Measurements from ENCODE around the gene PPDPF. TPM values are rescaled to one million over a fixed set of nuclear protein-coding genes. Genes with fewer than 3 reads are reported as not detected.

The PPDPF gene
- polyA plus RNA-seq, 1 donor from 2014 or later = 95.1 TPM

GRCh38 chr20:63542031-63542559 lies 21.5 kb downstream of the PPDPF start:
- Histone ChIP-seq H3K27me3 (ENCODE audit: insufficient read depth, low read depth, low read length) (no peaks in the 10 kb centered on the region), H3K9ac (ENCODE audit: low read length) (no peak overlapping the region), H4K20me1 (ENCODE audit: insufficient read depth) (no peaks in the 10 kb centered on the region), H2AFZ (ENCODE audit: low read depth, low read length) (no peak overlapping the region), H3K4me3 (ENCODE audit: low read length) (no peak overlapping the region), H3K4me2 (ENCODE audit: low read length) (no peak overlapping the region), H3F3A (ENCODE audit: insufficient read depth, low read length, poor library complexity, severe bottlenecking) (no peaks in the 10 kb centered on the region), H3K27ac (ENCODE audit: low read length) (no peak overlapping the region), H3K79me2 (replicated peaks; ENCODE audit: insufficient read depth, low read length) (no peaks in the 10 kb centered on the region), H3K9me2 (ENCODE audit: insufficient read depth, low read length) (no peaks in the 10 kb centered on the region), H3K9me3 (ENCODE audit: low read length) (no peaks in the 10 kb centered on the region), H3K36me3 (ENCODE audit: insufficient read depth, low read length) (no peaks in the 10 kb centered on the region)
- TF ChIP-seq RAD21 (conservative IDR thresholded peaks at IDR 0.05) = no peak
- no peak for TF ChIP-seq SMC3 (conservative IDR thresholded peaks at IDR 0.05; ENCODE audit: poor library complexity)
- TF ChIP-seq, protein P1, sequence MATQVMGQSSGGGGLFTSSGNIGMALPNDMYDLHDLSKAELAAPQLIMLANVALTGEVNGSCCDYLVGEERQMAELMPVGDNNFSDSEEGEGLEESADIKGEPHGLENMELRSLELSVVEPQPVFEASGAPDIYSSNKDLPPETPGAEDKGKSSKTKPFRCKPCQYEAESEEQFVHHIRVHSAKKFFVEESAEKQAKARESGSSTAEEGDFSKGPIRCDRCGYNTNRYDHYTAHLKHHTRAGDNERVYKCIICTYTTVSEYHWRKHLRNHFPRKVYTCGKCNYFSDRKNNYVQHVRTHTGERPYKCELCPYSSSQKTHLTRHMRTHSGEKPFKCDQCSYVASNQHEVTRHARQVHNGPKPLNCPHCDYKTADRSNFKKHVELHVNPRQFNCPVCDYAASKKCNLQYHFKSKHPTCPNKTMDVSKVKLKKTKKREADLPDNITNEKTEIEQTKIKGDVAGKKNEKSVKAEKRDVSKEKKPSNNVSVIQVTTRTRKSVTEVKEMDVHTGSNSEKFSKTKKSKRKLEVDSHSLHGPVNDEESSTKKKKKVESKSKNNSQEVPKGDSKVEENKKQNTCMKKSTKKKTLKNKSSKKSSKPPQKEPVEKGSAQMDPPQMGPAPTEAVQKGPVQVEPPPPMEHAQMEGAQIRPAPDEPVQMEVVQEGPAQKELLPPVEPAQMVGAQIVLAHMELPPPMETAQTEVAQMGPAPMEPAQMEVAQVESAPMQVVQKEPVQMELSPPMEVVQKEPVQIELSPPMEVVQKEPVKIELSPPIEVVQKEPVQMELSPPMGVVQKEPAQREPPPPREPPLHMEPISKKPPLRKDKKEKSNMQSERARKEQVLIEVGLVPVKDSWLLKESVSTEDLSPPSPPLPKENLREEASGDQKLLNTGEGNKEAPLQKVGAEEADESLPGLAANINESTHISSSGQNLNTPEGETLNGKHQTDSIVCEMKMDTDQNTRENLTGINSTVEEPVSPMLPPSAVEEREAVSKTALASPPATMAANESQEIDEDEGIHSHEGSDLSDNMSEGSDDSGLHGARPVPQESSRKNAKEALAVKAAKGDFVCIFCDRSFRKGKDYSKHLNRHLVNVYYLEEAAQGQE (IDR thresholded peaks at IDR 0.05; ENCODE audit: borderline replicate concordance) = no peak
- TF ChIP-seq POLR2AphosphoS5 (IDR thresholded peaks at IDR 0.05) = no peak
- TF ChIP-seq CTCF (IDR thresholded peaks at IDR 0.05; ENCODE audit: poor library complexity, severe bottlenecking) = no peak
- TF ChIP-seq EP300 (conservative IDR thresholded peaks at IDR 0.05; ENCODE audit: poor library complexity, severe bottlenecking) = no peak
- TF ChIP-seq EZH2 (IDR thresholded peaks at IDR 0.05; ENCODE audit: borderline replicate concordance, insufficient read depth, low read length, poor library complexity, severe bottlenecking) = no peak
- no peak for TF ChIP-seq TAF1 (IDR thresholded peaks at IDR 0.05; ENCODE audit: low read depth)
- no peak for TF ChIP-seq MXI1 (conservative IDR thresholded peaks at IDR 0.05; ENCODE audit: poor library complexity, severe bottlenecking)

- Histone ChIP-seq H4K20me1 (ENCODE audit: insufficient read depth) (no peaks in the 10 kb centered on the region), H3K9me3 (ENCODE audit: low read length) (no peaks in the 10 kb centered on the region), H3F3A (ENCODE audit: insufficient read depth, low read length, poor library complexity, severe bottlenecking) (no peaks in the 10 kb centered on the region), H3K27ac (ENCODE audit: low read length) (no peak overlapping the region), H3K9ac (ENCODE audit: low read length) (no peak overlapping the region), H3K27me3 (ENCODE audit: insufficient read depth, low read depth, low read length) (no peaks in the 10 kb centered on the region), H3K36me3 (ENCODE audit: insufficient read depth, low read length) (no peaks in the 10 kb centered on the region), H3K79me2 (replicated peaks; ENCODE audit: insufficient read depth, low read length) (no peaks in the 10 kb centered on the region), H2AFZ (ENCODE audit: low read depth, low read length) (no peak overlapping the region), H3K4me3 (ENCODE audit: low read length) (no peak overlapping the region), H3K9me2 (ENCODE audit: insufficient read depth, low read length) (no peaks in the 10 kb centered on the region), H3K4me2 (ENCODE audit: low read length) (no peak overlapping the region)
- TF ChIP-seq TAF1 (IDR thresholded peaks at IDR 0.05; ENCODE audit: low read depth) = no peak
- TF ChIP-seq SMC3 (conservative IDR thresholded peaks at IDR 0.05; ENCODE audit: poor library complexity) = no peak
- TF ChIP-seq, protein P1 (IDR thresholded peaks at IDR 0.05; ENCODE audit: borderline replicate concordance) = no peak
- no peak for TF ChIP-seq CTCF (IDR thresholded peaks at IDR 0.05; ENCODE audit: poor library complexity, severe bottlenecking)
- no peak for TF ChIP-seq EZH2 (IDR thresholded peaks at IDR 0.05; ENCODE audit: borderline replicate concordance, insufficient read depth, low read length, poor library complexity, severe bottlenecking)
- no peak for TF ChIP-seq RAD21 (conservative IDR thresholded peaks at IDR 0.05)
- TF ChIP-seq EP300 (conservative IDR thresholded peaks at IDR 0.05; ENCODE audit: poor library complexity, severe bottlenecking) = no peak
- no peak for TF ChIP-seq MXI1 (conservative IDR thresholded peaks at IDR 0.05; ENCODE audit: poor library complexity, severe bottlenecking)
- TF ChIP-seq POLR2AphosphoS5 (IDR thresholded peaks at IDR 0.05) = no peak
Observed at GRCh38 chr20:63542696-63543095, 22.1 kb downstream of the PPDPF start.
